Ramos (cell line): Measurements from ENCODE around the gene FAM131C.

Experiments used
- in situ Hi-C: fragments of 300-500 bp; cut with MboI; formaldehyde crosslinking; loops from one replicate; pipeline ENCODE4 v1.14.3; 2022; ENCODE audit warnings: low sequenced_read_pairs; ENCODE audit not compliant: unreplicated experiment

FAM131C gene

GRCh38 chr1:16073490-16074119, at the start of gene FAM131C:
TSS of gene FAM131C (minus strand) at chr1:16073651. CDS start at chr1:16073442, 209 bp downstream.
- in situ Hi-C loops, result no loop called here

GRCh38 chr1:16122916-16123315, 49.5 kb upstream of the FAM131C start:
- in situ Hi-C loops, result no loop called here

- in situ Hi-C loops, result no loop called here
Observed at GRCh38 chr1:16122350-16122881, 49.0 kb upstream of the FAM131C start.

- in situ Hi-C loops, result no loop called here
Observed at GRCh38 chr1:16120940-16121410, 47.5 kb upstream of the FAM131C start.

- in situ Hi-C loops, result no loop called here
Observed at GRCh38 chr1:16120407-16120806, 47.0 kb upstream of the FAM131C start.

GRCh38 chr1:16119926-16120325, 46.5 kb upstream of the FAM131C start:
- in situ Hi-C loops, result no loop called here

- in situ Hi-C loops, result no loop called here
Observed at GRCh38 chr1:16119504-16119903, 46.1 kb upstream of the FAM131C start.

GRCh38 chr1:16118706-16119105, 45.3 kb upstream of the FAM131C start:
- in situ Hi-C loops, result no loop called here

GRCh38 chr1:16117936-16118335, 44.5 kb upstream of the FAM131C start:
- in situ Hi-C loops, result no loop called here

GRCh38 chr1:16117369-16117768, 43.9 kb upstream of the FAM131C start:
- in situ Hi-C loops, result no loop called here

- in situ Hi-C loops, result no loop called here
Observed at GRCh38 chr1:16116625-16117024, 43.2 kb upstream of the FAM131C start.

- in situ Hi-C loops, result no loop called here
Observed at GRCh38 chr1:16116002-16116401, 42.6 kb upstream of the FAM131C start.

- in situ Hi-C loops, result no loop called here
Observed at GRCh38 chr1:16115468-16115983, 42.1 kb upstream of the FAM131C start.

GRCh38 chr1:16114527-16115467, 41.3 kb upstream of the FAM131C start:
- in situ Hi-C loops, result no loop called here

GRCh38 chr1:16112596-16113555, 39.4 kb upstream of the FAM131C start:
- in situ Hi-C loops, result no loop called here

GRCh38 chr1:16111771-16112595, 38.5 kb upstream of the FAM131C start:
- in situ Hi-C loops, result no loop called here

GRCh38 chr1:16110884-16111283, 37.4 kb upstream of the FAM131C start:
- in situ Hi-C loops, result no loop called here

- in situ Hi-C loops, result no loop called here
Observed at GRCh38 chr1:16110456-16110855, 37.0 kb upstream of the FAM131C start.

- in situ Hi-C loops, result no loop called here
Observed at GRCh38 chr1:16109571-16109970, 36.1 kb upstream of the FAM131C start.
